ENCODE measurements around the gene TUSC2.
A peak's percentile ranks its signal among the peaks of the same experiment; 100 is the strongest.

TUSC2 gene

GRCh38 chr3:50352781-50353180 lies 24.8 kb upstream of the TUSC2 start:
- Histone ChIP-seq H3K79me1 (ENCODE audit: low read length) (peaks cover 17% of the 10 kb centered on the region), H2AK5ac (ENCODE audit: low read length) (no peak overlapping the region), H4K8ac (ENCODE audit: low read depth, low read length) (no peak overlapping the region), H3K23ac (ENCODE audit: low read length) (no peak overlapping the region), H3K79me2 (ENCODE audit: control insufficient read depth, insufficient read depth, low read length) (peaks cover 7% of the 10 kb centered on the region), H4K5ac (ENCODE audit: low read length) (no peak overlapping the region), H3K27ac (ENCODE audit: low read depth, low read length) (no peak overlapping the region), H3K4ac (ENCODE audit: low read depth, low read length) (no peak overlapping the region), H2BK5ac (ENCODE audit: low read length) (no peak overlapping the region), H3K4me1 (ENCODE audit: control insufficient read depth, low read depth, low read length) (peaks cover 18% of the 10 kb centered on the region), H2BK15ac (replicated peaks; ENCODE audit: low read depth) (no peak overlapping the region), H2BK120ac (ENCODE audit: low read depth, low read length) (no peak overlapping the region), H3K4me2 (ENCODE audit: low read length) (no peak overlapping the region), H3K9ac (ENCODE audit: low read length) (no peak overlapping the region), H3K18ac (ENCODE audit: low read length) (no peak overlapping the region), H3K27me3 (ENCODE audit: insufficient read depth, low read length, poor library complexity) (no peaks in the 10 kb centered on the region), H3K4me3 (ENCODE audit: low read length) (no peak overlapping the region), H3K56ac (ENCODE audit: low read length) (no peak overlapping the region), H3K36me3 (ENCODE audit: control insufficient read depth, insufficient read depth, low read length) (peaks cover 3% of the 10 kb centered on the region)
- WGBS (ENCODE audit: extremely low coverage, insufficient coverage, low lambda C conversion rate) = no CpG with 5 or more reads among the region's 2 CpGs
- no peak for DNase-seq

GRCh38 chr3:50351323-50351697 lies 23.3 kb upstream of the TUSC2 start:
- no peak overlapping the region for H4K5ac ChIP-seq (ENCODE audit: low read length)
- WGBS (ENCODE audit: extremely low coverage, insufficient coverage, low lambda C conversion rate) = no CpG with 5 or more reads among the region's 11 CpGs
- no peak overlapping the region for H3K23ac ChIP-seq (ENCODE audit: low read length)
- peaks cover 3% of the 10 kb centered on the region for H3K36me3 ChIP-seq (ENCODE audit: control insufficient read depth, insufficient read depth, low read length)
- H2AK5ac ChIP-seq (ENCODE audit: low read length) = no peak overlapping the region
- H3K4ac ChIP-seq (ENCODE audit: low read depth, low read length) = no peak overlapping the region
- H4K8ac ChIP-seq (ENCODE audit: low read depth, low read length) = no peak overlapping the region
- no peak overlapping the region for H2BK15ac ChIP-seq (replicated peaks; ENCODE audit: low read depth)
- no peak overlapping the region for H3K27ac ChIP-seq (ENCODE audit: low read depth, low read length)
- peak overlapping the region; percentile 11 for H3K9ac ChIP-seq (ENCODE audit: low read length)
- H3K4me2 ChIP-seq (ENCODE audit: low read length) = peak overlapping the region; percentile 42
- H3K4me3 ChIP-seq (ENCODE audit: low read length) = no peak overlapping the region
- no peak for DNase-seq
- peaks cover 8% of the 10 kb centered on the region for H3K4me1 ChIP-seq (ENCODE audit: control insufficient read depth, low read depth, low read length)
- peak overlapping the region; percentile 19 for H3K56ac ChIP-seq (ENCODE audit: low read length)
- no peaks in the 10 kb centered on the region for H3K79me2 ChIP-seq (ENCODE audit: control insufficient read depth, insufficient read depth, low read length)
- no peak overlapping the region for H3K18ac ChIP-seq (ENCODE audit: low read length)
- no peak overlapping the region for H2BK120ac ChIP-seq (ENCODE audit: low read depth, low read length)
- no peak overlapping the region for H2BK5ac ChIP-seq (ENCODE audit: low read length)
- H3K27me3 ChIP-seq (ENCODE audit: insufficient read depth, low read length, poor library complexity) = no peaks in the 10 kb centered on the region
- peaks cover 3% of the 10 kb centered on the region for H3K79me1 ChIP-seq (ENCODE audit: low read length)

GRCh38 chr3:50350527-50351322 lies 22.7 kb upstream of the TUSC2 start, which contains the start of the genes CYB561D2 and NPRL2:
Gene CYB561D2, plus strand, starts transcription at chr3:50350862. Its CDS starts 572 bp downstream, at chr3:50351434.
Gene NPRL2, minus strand, starts transcription at chr3:50350775. Its CDS starts 123 bp downstream, at chr3:50350652.
- Histone ChIP-seq H3K27ac (ENCODE audit: low read depth, low read length) (no peak within 1 kb of the TSS), H3K27me3 (ENCODE audit: insufficient read depth, low read length, poor library complexity) (no peaks in the 10 kb centered on the region), H3K36me3 (ENCODE audit: control insufficient read depth, insufficient read depth, low read length) (peaks cover 3% of the 10 kb centered on the region), H3K4ac (ENCODE audit: low read depth, low read length) (no peak within 1 kb of the TSS), H2BK15ac (replicated peaks; ENCODE audit: low read depth) (no peak within 1 kb of the TSS), H3K79me2 (ENCODE audit: control insufficient read depth, insufficient read depth, low read length) (no peaks in the 10 kb centered on the region), H3K23ac (ENCODE audit: low read length) (no peak within 1 kb of the TSS), H3K4me3 (ENCODE audit: low read length) (peak within 1 kb of the TSS; percentile 53), H2BK5ac (ENCODE audit: low read length) (peak within 1 kb of the TSS; percentile 37), H3K4me1 (ENCODE audit: control insufficient read depth, low read depth, low read length) (peaks cover 8% of the 10 kb centered on the region), H3K4me2 (ENCODE audit: low read length) (peak within 1 kb of the TSS; percentile 56), H4K8ac (ENCODE audit: low read depth, low read length) (no peak within 1 kb of the TSS), H4K5ac (ENCODE audit: low read length) (no peak within 1 kb of the TSS), H3K56ac (ENCODE audit: low read length) (peak within 1 kb of the TSS; percentile 94), H2AK5ac (ENCODE audit: low read length) (peak within 1 kb of the TSS; percentile 78), H3K18ac (ENCODE audit: low read length) (no peak within 1 kb of the TSS), H3K79me1 (ENCODE audit: low read length) (peaks cover under 1% of the 10 kb centered on the region), H2BK120ac (ENCODE audit: low read depth, low read length) (no peak within 1 kb of the TSS), H3K9ac (ENCODE audit: low read length) (peak within 1 kb of the TSS; percentile 85)
- peak; percentile 95 for DNase-seq
- no CpG with 5 or more reads among the region's 64 CpGs for WGBS (ENCODE audit: extremely low coverage, insufficient coverage, low lambda C conversion rate)

- WGBS (ENCODE audit: extremely low coverage, insufficient coverage, low lambda C conversion rate) = no CpG with 5 or more reads among the region's 7 CpGs
- Histone ChIP-seq H2BK120ac (ENCODE audit: low read depth, low read length) (no peak overlapping the region), H3K56ac (ENCODE audit: low read length) (peak overlapping the region; percentile 93), H2BK15ac (replicated peaks; ENCODE audit: low read depth) (no peak overlapping the region), H3K4me2 (ENCODE audit: low read length) (peak overlapping the region; percentile 56), H2AK5ac (ENCODE audit: low read length) (peak overlapping the region; percentile 78), H2BK5ac (ENCODE audit: low read length) (no peak overlapping the region), H3K79me1 (ENCODE audit: low read length) (no peaks in the 10 kb centered on the region), H3K27me3 (ENCODE audit: insufficient read depth, low read length, poor library complexity) (no peaks in the 10 kb centered on the region), H3K4ac (ENCODE audit: low read depth, low read length) (no peak overlapping the region), H4K5ac (ENCODE audit: low read length) (no peak overlapping the region), H3K23ac (ENCODE audit: low read length) (no peak overlapping the region), H4K8ac (ENCODE audit: low read depth, low read length) (no peak overlapping the region), H3K27ac (ENCODE audit: low read depth, low read length) (no peak overlapping the region), H3K36me3 (ENCODE audit: control insufficient read depth, insufficient read depth, low read length) (peaks cover 3% of the 10 kb centered on the region), H3K79me2 (ENCODE audit: control insufficient read depth, insufficient read depth, low read length) (no peaks in the 10 kb centered on the region), H3K4me3 (ENCODE audit: low read length) (peak overlapping the region; percentile 53), H3K18ac (ENCODE audit: low read length) (no peak overlapping the region), H3K4me1 (ENCODE audit: control insufficient read depth, low read depth, low read length) (peaks cover 8% of the 10 kb centered on the region), H3K9ac (ENCODE audit: low read length) (peak overlapping the region; percentile 85)
- no peak for DNase-seq
Measured at GRCh38 chr3:50350213-50350526, 22.1 kb upstream of the TUSC2 start.

GRCh38 chr3:50347187-50347813 lies 19.3 kb upstream of the TUSC2 start:
- H3K4me3 ChIP-seq (ENCODE audit: low read length) = no peak overlapping the region
- no peaks in the 10 kb centered on the region for H3K36me3 ChIP-seq (ENCODE audit: control insufficient read depth, insufficient read depth, low read length)
- no peak overlapping the region for H2BK120ac ChIP-seq (ENCODE audit: low read depth, low read length)
- WGBS (ENCODE audit: extremely low coverage, insufficient coverage, low lambda C conversion rate) = no CpG with 5 or more reads among the region's 14 CpGs
- DNase-seq = peak; percentile 71
- H4K5ac ChIP-seq (ENCODE audit: low read length) = no peak overlapping the region
- no peak overlapping the region for H3K18ac ChIP-seq (ENCODE audit: low read length)
- no peak overlapping the region for H4K8ac ChIP-seq (ENCODE audit: low read depth, low read length)
- no peak overlapping the region for H3K9ac ChIP-seq (ENCODE audit: low read length)
- H2BK15ac ChIP-seq (replicated peaks; ENCODE audit: low read depth) = no peak overlapping the region
- no peak overlapping the region for H2AK5ac ChIP-seq (ENCODE audit: low read length)
- H3K27me3 ChIP-seq (ENCODE audit: insufficient read depth, low read length, poor library complexity) = no peaks in the 10 kb centered on the region
- H3K23ac ChIP-seq (ENCODE audit: low read length) = no peak overlapping the region
- H3K79me1 ChIP-seq (ENCODE audit: low read length) = no peaks in the 10 kb centered on the region
- no peaks in the 10 kb centered on the region for H3K79me2 ChIP-seq (ENCODE audit: control insufficient read depth, insufficient read depth, low read length)
- no peak overlapping the region for H2BK5ac ChIP-seq (ENCODE audit: low read length)
- H3K56ac ChIP-seq (ENCODE audit: low read length) = no peak overlapping the region
- no peak overlapping the region for H3K4ac ChIP-seq (ENCODE audit: low read depth, low read length)
- no peak overlapping the region for H3K4me2 ChIP-seq (ENCODE audit: low read length)
- H3K27ac ChIP-seq (ENCODE audit: low read depth, low read length) = no peak overlapping the region
- peaks cover 8% of the 10 kb centered on the region for H3K4me1 ChIP-seq (ENCODE audit: control insufficient read depth, low read depth, low read length)
